AG09309 (cell line): ENCODE results near the gene SLC25A10.
"Not testable (repeated sequence)": the region's sequence is repeated elsewhere in the genome, so short reads cannot be mapped to it uniquely, and the experiment has no call there.

ENCODE experiments used
- DNase-seq: peaks from one replicate; pipeline ENCODE4 v3.0.0-alpha.2; 2010; ENCODE audit warnings: low read depth
- H3K4me3 ChIP-seq: 2 replicates; pipeline ENCODE4 v1.5.1; 2011; ENCODE audit warnings: mild to moderate bottlenecking, low read depth, low read length, moderate library complexity; ENCODE audit not compliant: control insufficient read depth
- CTCF ChIP-seq: IDR thresholded peaks from 2 replicates; pipeline ENCODE4 v1.5.1; 2011; ENCODE audit warnings: mild to moderate bottlenecking, low read depth, low read length, inconsistent platforms; ENCODE audit not compliant: insufficient read depth, control insufficient read depth; ENCODE audit errors: missing control alignments

Gene SLC25A10

DNA sequence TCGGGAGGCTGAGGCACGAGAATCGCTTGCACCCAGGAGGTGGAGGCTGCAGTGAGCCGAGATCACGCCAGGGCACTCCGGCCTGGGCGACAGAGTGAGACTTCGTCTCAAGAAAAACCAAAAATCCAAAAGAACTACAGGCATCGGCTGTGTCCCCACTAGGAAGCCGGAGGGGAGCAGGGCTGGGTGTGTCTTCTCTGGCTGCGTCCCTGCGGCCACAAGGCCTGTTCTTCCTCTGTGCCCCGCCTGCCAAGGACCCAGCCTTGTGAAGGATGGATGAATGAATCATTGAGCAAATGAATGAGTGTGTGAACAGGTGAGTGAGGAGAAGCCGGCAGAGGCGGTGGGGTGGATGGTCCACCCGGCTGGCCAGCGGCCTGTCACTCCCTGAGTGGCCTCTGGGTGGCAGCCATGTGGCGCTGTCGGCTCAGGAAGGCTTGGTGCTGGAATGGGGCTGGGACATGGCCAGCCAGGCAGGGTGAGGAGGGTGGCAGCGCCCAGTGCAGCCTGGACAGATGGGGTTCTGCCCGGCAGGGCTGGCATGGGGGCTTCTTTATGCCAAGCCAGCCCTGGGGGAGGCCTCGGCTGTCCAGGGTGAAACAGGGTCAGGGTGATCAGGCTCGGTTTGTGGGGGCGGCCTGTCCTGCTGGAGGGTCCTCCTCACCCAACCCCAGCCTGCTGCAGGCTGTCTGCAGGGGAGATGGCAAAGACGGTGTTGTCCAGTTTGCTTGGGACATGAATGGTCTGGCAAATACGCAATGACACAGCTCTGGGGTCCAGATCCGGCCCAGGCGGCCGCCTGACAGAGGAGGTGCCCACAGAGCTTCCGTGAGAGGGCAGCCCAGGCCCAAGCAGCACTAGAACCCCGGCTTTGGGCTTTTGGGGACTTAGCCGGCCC lies 21.7 kb downstream of the SLC25A10 start:
- no peak overlapping the region for H3K4me3 ChIP-seq
- DNase-seq: no peak

DNA sequence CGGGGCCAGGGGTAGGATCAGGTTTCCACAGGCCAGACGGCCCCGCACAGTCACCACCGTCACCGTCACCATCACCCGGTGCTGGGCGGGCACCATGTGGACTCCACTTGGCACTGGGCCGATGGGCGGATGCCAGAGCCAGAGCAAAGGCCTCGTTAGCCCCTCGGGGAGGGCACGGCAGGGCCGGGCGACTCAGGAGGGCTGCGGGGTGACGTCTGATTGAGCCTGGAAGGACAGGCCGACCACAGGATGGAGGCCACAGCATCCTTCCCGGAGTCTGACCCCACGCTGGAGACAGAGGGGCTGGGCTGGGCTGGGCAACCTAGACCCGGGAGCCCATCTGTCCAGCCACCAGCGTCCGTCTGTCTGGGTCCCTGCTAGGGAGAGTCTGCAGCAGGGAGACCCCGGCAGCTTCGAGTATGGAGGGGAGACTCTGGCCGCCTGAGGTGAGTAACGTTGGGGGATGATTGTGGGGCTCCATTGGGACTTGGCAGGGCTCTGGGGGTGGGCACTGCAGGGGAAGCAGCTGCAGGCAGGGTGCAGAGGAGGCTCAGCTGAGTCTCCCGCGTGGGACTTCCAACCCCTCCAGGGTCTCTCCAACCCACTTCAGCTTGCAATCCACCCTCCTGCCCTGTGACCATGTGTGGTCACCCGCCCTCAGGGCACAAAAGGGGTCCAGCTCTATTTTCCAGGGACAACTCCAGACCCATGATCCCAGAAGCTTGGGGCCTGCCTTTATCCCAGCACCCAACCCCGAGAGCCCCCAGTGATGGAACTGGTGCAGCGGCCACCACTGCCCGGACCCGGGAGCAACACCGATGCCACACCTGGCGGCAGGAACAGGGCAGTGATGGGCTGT lies 22.6 kb downstream of the SLC25A10 start:
- no peak for TF ChIP-seq CTCF
- no peak overlapping the region for H3K4me3 ChIP-seq
- no peak for DNase-seq

More for the DNA sequence above, 21.7 kb downstream of the SLC25A10 start:
- peak; percentile 94 for TF ChIP-seq CTCF

- peak overlapping the region; percentile 24 for H3K4me3 ChIP-seq
- no peak for TF ChIP-seq CTCF
- DNase-seq: no peak
These were observed 23.4 kb downstream of the SLC25A10 start for GRCh38 chr17:81735264-81736102.

- DNase-seq: no peak
- H3K4me3 ChIP-seq: no peak overlapping the region
- TF ChIP-seq CTCF: no peak
These were observed 26.1 kb downstream of the SLC25A10 start for GRCh38 chr17:81737947-81738800.

GRCh38 chr17:81738801-81739393 lies 26.8 kb downstream of the SLC25A10 start:
- no peak for TF ChIP-seq CTCF
- DNase-seq: no peak
- no peak overlapping the region for H3K4me3 ChIP-seq

- H3K4me3 ChIP-seq, DNase-seq: not testable (repeated sequence)
These were observed 27.5 kb downstream of the SLC25A10 start for GRCh38 chr17:81739593-81739992.
